HL-60 (cell line): ENCODE data around the gene CLINT1.

Experiments
- DNase-seq, 2 experiments: peaks; one replicate each; pipeline ENCODE4 v3.0.0-alpha.2; 2010 to 2020; ENCODE audit warnings: low read depth in 1 of 2, low spot score in 1 of 2
- H3K27ac ChIP-seq: fragments of 250-450 bp; sonication (Bioruptor Pico); replicated peaks from 2 replicates; pipeline ENCODE4 v1.5.1; 2020; ENCODE audit warnings: mild to moderate bottlenecking, moderate library complexity
- H3K27me3 ChIP-seq: fragments of 250-450 bp; sonication (Bioruptor Pico); 2 replicates; pipeline ENCODE4 v1.5.1; 2021; ENCODE audit warnings: mild to moderate bottlenecking, moderate library complexity; ENCODE audit not compliant: insufficient read depth, poor library complexity, severe bottlenecking
- H3K4me3 ChIP-seq: replicated peaks from 2 replicates; pipeline ENCODE4 v1.5.1; 2011; ENCODE audit warnings: mild to moderate bottlenecking, control low read depth, low read length; ENCODE audit not compliant: insufficient read depth
- GABPA ChIP-seq: IDR thresholded peaks from 2 replicates; pipeline ENCODE4 v1.6.1; 2012; ENCODE audit warnings: low read depth
- POLR2AphosphoS5 ChIP-seq: IDR thresholded peaks from 2 replicates; pipeline ENCODE4 v1.6.1; 2012; ENCODE audit warnings: low read depth
- SPI1 ChIP-seq: IDR thresholded peaks from 2 replicates; pipeline ENCODE4 v1.6.1; 2012; ENCODE audit warnings: low read depth, mild to moderate bottlenecking, borderline replicate concordance
- TF ChIP-seq, protein P1 (sequence below): IDR thresholded peaks from one replicate; pipeline ENCODE4 v1.5.1; 2011; ENCODE audit warnings: low read length, control low read depth, inconsistent platforms; ENCODE audit not compliant: insufficient read depth
- TF ChIP-seq, protein P2 (sequence below): IDR thresholded peaks from 2 replicates; pipeline ENCODE4 v1.6.1; 2012; ENCODE audit warnings: low read depth; ENCODE audit not compliant: insufficient replicate concordance

CLINT1 gene

DNA sequence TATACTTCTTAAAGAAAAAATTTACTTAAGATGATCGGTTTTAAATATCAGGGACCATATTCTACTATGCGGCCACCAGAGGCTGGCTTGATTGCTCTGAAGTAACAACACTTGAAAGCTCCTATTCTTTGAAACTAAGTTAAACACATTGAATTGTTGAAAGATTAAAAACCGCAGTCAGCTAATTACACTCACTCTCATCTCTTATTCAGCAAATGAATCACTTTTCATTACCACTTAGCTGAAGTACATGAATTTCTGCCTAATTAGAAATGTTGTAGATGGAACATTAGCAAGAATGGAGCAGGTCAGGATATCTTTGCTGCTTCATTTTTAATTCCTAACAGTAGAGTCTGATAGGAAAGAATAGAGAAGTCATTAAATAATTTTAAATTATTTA lies 73.1 kb downstream of the CLINT1 start:
- DNase-seq, result no peak
- TF ChIP-seq POLR2AphosphoS5 (no peak), GABPA (no peak), SPI1 (no peak)
- TF ChIP-seq, protein P1, sequence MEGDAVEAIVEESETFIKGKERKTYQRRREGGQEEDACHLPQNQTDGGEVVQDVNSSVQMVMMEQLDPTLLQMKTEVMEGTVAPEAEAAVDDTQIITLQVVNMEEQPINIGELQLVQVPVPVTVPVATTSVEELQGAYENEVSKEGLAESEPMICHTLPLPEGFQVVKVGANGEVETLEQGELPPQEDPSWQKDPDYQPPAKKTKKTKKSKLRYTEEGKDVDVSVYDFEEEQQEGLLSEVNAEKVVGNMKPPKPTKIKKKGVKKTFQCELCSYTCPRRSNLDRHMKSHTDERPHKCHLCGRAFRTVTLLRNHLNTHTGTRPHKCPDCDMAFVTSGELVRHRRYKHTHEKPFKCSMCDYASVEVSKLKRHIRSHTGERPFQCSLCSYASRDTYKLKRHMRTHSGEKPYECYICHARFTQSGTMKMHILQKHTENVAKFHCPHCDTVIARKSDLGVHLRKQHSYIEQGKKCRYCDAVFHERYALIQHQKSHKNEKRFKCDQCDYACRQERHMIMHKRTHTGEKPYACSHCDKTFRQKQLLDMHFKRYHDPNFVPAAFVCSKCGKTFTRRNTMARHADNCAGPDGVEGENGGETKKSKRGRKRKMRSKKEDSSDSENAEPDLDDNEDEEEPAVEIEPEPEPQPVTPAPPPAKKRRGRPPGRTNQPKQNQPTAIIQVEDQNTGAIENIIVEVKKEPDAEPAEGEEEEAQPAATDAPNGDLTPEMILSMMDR, result no peak
- TF ChIP-seq, protein P2, sequence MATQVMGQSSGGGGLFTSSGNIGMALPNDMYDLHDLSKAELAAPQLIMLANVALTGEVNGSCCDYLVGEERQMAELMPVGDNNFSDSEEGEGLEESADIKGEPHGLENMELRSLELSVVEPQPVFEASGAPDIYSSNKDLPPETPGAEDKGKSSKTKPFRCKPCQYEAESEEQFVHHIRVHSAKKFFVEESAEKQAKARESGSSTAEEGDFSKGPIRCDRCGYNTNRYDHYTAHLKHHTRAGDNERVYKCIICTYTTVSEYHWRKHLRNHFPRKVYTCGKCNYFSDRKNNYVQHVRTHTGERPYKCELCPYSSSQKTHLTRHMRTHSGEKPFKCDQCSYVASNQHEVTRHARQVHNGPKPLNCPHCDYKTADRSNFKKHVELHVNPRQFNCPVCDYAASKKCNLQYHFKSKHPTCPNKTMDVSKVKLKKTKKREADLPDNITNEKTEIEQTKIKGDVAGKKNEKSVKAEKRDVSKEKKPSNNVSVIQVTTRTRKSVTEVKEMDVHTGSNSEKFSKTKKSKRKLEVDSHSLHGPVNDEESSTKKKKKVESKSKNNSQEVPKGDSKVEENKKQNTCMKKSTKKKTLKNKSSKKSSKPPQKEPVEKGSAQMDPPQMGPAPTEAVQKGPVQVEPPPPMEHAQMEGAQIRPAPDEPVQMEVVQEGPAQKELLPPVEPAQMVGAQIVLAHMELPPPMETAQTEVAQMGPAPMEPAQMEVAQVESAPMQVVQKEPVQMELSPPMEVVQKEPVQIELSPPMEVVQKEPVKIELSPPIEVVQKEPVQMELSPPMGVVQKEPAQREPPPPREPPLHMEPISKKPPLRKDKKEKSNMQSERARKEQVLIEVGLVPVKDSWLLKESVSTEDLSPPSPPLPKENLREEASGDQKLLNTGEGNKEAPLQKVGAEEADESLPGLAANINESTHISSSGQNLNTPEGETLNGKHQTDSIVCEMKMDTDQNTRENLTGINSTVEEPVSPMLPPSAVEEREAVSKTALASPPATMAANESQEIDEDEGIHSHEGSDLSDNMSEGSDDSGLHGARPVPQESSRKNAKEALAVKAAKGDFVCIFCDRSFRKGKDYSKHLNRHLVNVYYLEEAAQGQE, result no peak
- H3K27ac ChIP-seq, result no peak overlapping the region
- no peak overlapping the region for H3K4me3 ChIP-seq
- H3K27me3 ChIP-seq, result no peaks in the 10 kb centered on the region

DNA sequence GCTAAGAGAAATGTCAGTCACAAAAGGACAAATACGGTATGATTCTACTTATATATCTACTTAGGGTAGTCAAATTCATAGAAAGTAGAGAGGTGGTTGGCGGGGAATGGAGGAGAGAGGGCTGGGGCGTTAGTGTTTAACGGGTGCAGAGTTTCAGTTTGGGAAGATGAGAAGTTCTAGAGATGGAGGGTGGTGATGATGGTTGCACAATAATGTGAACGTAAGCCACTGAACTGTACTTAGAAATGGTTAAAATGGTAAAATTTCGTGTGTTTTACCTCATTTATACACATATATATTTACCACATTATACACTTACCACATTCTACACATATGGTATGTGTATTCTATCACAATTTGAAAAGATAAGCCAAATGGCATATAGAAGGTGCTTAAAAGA lies 79.7 kb downstream of the CLINT1 start:
- TF ChIP-seq GABPA (no peak), SPI1 (no peak), POLR2AphosphoS5 (no peak)
- TF ChIP-seq, protein P1, result no peak
- TF ChIP-seq, protein P2, result no peak
- DNase-seq, result no peak
- H3K4me3 ChIP-seq, result no peak overlapping the region
- no peaks in the 10 kb centered on the region for H3K27me3 ChIP-seq
- H3K27ac ChIP-seq, result no peak overlapping the region

- Histone ChIP-seq H3K27me3 (no peaks in the 10 kb centered on the region), H3K4me3 (no peak overlapping the region), H3K27ac (no peak overlapping the region)
- DNase-seq, result no peak
- TF ChIP-seq, protein P1, result no peak
- no peak for TF ChIP-seq GABPA
- no peak for TF ChIP-seq SPI1
- TF ChIP-seq POLR2AphosphoS5, result no peak
- TF ChIP-seq, protein P2, result no peak
These were observed 80.7 kb downstream of the CLINT1 start for GRCh38 chr5:157778121-157778805.
